SJSA1 (cell line): ENCODE measurements around the gene LMO1. TPM values are rescaled to one million over a fixed set of nuclear protein-coding genes. Genes with fewer than 3 reads are reported as not detected.

Experiments
- DNase-seq, 2 experiments: peaks; one replicate each; pipeline ENCODE4 v3.0.0-alpha.2; 2015 to 2020; ENCODE audit warnings: low spot score in 2 of 2, low read depth in 1 of 2
- H3K27ac ChIP-seq: fragments of 250-450 bp; sonication (Bioruptor Pico); 2 replicates; pipeline ENCODE4 v1.5.1; 2020; ENCODE audit warnings: mild to moderate bottlenecking, moderate library complexity
- H3K27me3 ChIP-seq: fragments of 250-450 bp; sonication (Bioruptor Pico); replicated peaks from 2 replicates; pipeline ENCODE4 v1.5.1; 2020; ENCODE audit warnings: mild to moderate bottlenecking, moderate library complexity
- H3K36me3 ChIP-seq: fragments of 250-450 bp; sonication (Bioruptor Pico); 2 replicates; pipeline ENCODE4 v1.5.1; 2020; ENCODE audit warnings: mild to moderate bottlenecking
- H3K4me1 ChIP-seq: fragments of 250-450 bp; sonication (Bioruptor Pico); replicated peaks from 2 replicates; pipeline ENCODE4 v1.6.1; 2021; ENCODE audit warnings: mild to moderate bottlenecking
- H3K4me3 ChIP-seq: fragments of 250-450 bp; sonication (Bioruptor Pico); 2 replicates; pipeline ENCODE4 v1.5.1; 2020; ENCODE audit warnings: mild to moderate bottlenecking
- H3K9me3 ChIP-seq: fragments of 250-450 bp; sonication (Bioruptor Pico); replicated peaks from 2 replicates; pipeline ENCODE4 v1.5.1; 2020; ENCODE audit warnings: mild to moderate bottlenecking
- total RNA-seq: library from RNA; depleted of rRNA; stranded (reverse); fragments of >200 nt; shearing (Covaris generic); gene quantifications from 2 replicates; pipeline ENCODE4 v1.2.3, GENCODE V29; 2014

LMO1 gene
- total RNA-seq, 1 experiment from 2014 or later = not detected

DNA sequence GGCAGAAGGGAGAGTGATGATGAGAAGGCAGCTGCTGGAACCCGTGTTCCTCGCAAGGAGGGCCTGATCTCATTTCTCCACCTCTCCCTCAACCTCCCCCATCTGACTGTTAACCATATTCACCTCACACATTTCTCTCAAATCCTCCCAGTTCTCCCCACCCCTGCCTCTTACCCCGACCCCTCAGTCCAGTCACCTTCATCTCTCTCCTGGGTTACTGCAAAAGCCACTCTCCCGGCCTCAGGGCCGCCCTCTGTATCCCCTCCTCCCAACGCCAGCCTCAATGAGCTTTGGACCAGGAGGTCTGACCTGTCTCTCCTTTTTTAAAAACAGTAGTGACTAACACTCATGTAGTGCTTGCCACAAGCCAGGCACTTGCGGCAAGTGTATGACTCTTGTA lies 29.5 kb upstream of the LMO1 start:
- DNase-seq = no peak
- Histone ChIP-seq H3K27me3 (no peaks in the 10 kb centered on the region), H3K27ac (no peak overlapping the region), H3K36me3 (no peaks in the 10 kb centered on the region), H3K4me3 (no peak overlapping the region), H3K9me3 (no peaks in the 10 kb centered on the region), H3K4me1 (no peaks in the 10 kb centered on the region)

DNA sequence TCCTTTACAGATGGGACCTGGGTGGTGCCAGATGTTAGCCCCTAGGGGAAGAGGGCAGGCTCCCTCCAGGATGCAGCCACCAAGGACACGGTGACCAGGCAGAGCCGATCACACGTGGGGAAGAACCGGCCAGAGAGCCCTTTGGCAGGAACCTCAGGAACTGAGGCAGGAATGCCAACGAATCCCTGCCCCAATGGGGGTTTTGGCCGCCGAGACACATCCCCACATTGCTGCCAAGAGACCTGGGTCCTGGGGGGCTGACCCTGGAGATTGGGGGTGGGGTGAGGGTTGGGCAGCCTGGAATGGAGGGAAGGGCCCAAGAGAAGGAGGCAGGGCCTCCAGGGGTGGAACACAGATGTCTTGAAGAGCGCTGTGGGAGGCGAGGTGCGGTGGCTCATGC lies 28.7 kb upstream of the LMO1 start:
- DNase-seq = no peak
- Histone ChIP-seq H3K9me3 (no peaks in the 10 kb centered on the region), H3K36me3 (no peaks in the 10 kb centered on the region), H3K4me3 (no peak overlapping the region), H3K27ac (no peak overlapping the region), H3K27me3 (no peaks in the 10 kb centered on the region), H3K4me1 (no peaks in the 10 kb centered on the region)

GRCh38 chr11:8291421-8292350 lies 28.0 kb upstream of the LMO1 start:
- DNase-seq = no peak
- no peak overlapping the region for H3K27ac ChIP-seq
- H3K36me3 ChIP-seq = no peaks in the 10 kb centered on the region
- H3K4me3 ChIP-seq = no peak overlapping the region
- no peaks in the 10 kb centered on the region for H3K4me1 ChIP-seq
- H3K9me3 ChIP-seq = no peaks in the 10 kb centered on the region
- no peaks in the 10 kb centered on the region for H3K27me3 ChIP-seq

- Histone ChIP-seq H3K27ac (no peak overlapping the region), H3K36me3 (no peaks in the 10 kb centered on the region), H3K4me1 (no peaks in the 10 kb centered on the region), H3K9me3 (no peaks in the 10 kb centered on the region), H3K27me3 (no peaks in the 10 kb centered on the region), H3K4me3 (no peak overlapping the region)
- no peak for DNase-seq
These were observed 26.6 kb upstream of the LMO1 start for GRCh38 chr11:8290081-8290810.

- H3K27ac ChIP-seq = no peak overlapping the region
- no peaks in the 10 kb centered on the region for H3K4me1 ChIP-seq
- no peak for DNase-seq
- H3K36me3 ChIP-seq = no peaks in the 10 kb centered on the region
- H3K9me3 ChIP-seq = no peaks in the 10 kb centered on the region
- H3K27me3 ChIP-seq = no peaks in the 10 kb centered on the region
- H3K4me3 ChIP-seq = no peak overlapping the region
These were observed 25.8 kb upstream of the LMO1 start for GRCh38 chr11:8289492-8289918.

- Histone ChIP-seq H3K27ac (no peak overlapping the region), H3K36me3 (no peaks in the 10 kb centered on the region), H3K4me3 (no peak overlapping the region), H3K27me3 (no peaks in the 10 kb centered on the region), H3K9me3 (no peaks in the 10 kb centered on the region), H3K4me1 (no peaks in the 10 kb centered on the region)
- DNase-seq = no peak
These were observed 25.3 kb upstream of the LMO1 start for GRCh38 chr11:8288824-8289491.

GRCh38 chr11:8288166-8288772 lies 24.6 kb upstream of the LMO1 start:
- Histone ChIP-seq H3K9me3 (no peaks in the 10 kb centered on the region), H3K36me3 (no peaks in the 10 kb centered on the region), H3K4me3 (no peak overlapping the region), H3K27ac (no peak overlapping the region), H3K27me3 (no peaks in the 10 kb centered on the region), H3K4me1 (no peaks in the 10 kb centered on the region)
- no peak for DNase-seq

- Histone ChIP-seq H3K36me3 (no peaks in the 10 kb centered on the region), H3K9me3 (no peaks in the 10 kb centered on the region), H3K4me1 (no peaks in the 10 kb centered on the region), H3K4me3 (no peak overlapping the region), H3K27me3 (no peaks in the 10 kb centered on the region), H3K27ac (no peak overlapping the region)
- DNase-seq = no peak
These were observed 24.0 kb upstream of the LMO1 start for GRCh38 chr11:8287703-8288102.

DNA sequence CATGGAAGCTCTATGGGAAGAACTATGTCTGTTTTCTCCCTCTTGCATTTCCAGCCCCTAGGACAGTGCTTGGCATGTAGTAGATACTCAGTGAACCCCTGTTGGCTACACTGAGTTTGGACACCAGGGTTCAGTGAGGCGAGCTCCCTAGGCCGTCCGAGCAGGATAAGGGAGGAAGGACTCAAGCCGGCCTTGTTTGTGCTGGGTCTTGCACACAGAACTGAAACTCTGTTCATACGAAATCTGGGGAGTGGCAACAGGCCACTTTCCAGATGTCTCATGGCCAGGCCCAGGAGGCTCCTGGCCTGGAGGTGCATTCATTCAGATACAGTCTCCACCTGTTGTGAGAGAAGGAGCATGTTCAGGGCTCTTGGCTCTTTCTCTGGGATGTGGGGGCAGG lies 23.6 kb upstream of the LMO1 start:
- Histone ChIP-seq H3K4me3 (no peak overlapping the region), H3K27ac (no peak overlapping the region), H3K27me3 (no peaks in the 10 kb centered on the region), H3K9me3 (no peaks in the 10 kb centered on the region), H3K36me3 (no peaks in the 10 kb centered on the region), H3K4me1 (no peaks in the 10 kb centered on the region)
- no peak for DNase-seq

- Histone ChIP-seq H3K27ac (no peak overlapping the region), H3K4me1 (no peaks in the 10 kb centered on the region), H3K4me3 (no peak overlapping the region), H3K27me3 (no peaks in the 10 kb centered on the region), H3K9me3 (no peaks in the 10 kb centered on the region), H3K36me3 (no peaks in the 10 kb centered on the region)
- no peak for DNase-seq
These were observed 23.2 kb upstream of the LMO1 start for GRCh38 chr11:8286886-8287285.

DNA sequence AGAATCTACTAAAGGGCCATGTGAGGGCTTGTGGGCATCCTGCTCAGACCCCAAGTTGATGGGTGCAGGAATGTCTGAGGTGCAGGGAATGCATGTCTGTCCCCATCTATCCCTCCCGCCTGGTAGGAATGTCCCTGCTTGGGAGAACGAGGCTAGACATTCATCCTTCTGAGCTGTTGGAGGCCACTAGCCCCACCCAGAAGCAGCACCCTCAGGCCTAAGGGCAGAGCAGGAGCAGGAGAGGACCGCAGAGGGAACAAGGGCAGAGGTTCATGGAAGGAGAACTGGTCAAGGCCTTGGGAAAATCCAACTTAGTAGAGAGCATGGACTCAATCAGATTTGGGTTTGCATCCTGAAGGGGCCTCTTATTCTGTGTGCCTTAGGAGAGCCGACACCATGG lies 22.1 kb upstream of the LMO1 start:
- Histone ChIP-seq H3K4me1 (no peaks in the 10 kb centered on the region), H3K27me3 (no peaks in the 10 kb centered on the region), H3K4me3 (no peak overlapping the region), H3K9me3 (no peaks in the 10 kb centered on the region), H3K36me3 (no peaks in the 10 kb centered on the region), H3K27ac (no peak overlapping the region)
- no peak for DNase-seq

- H3K9me3 ChIP-seq = no peaks in the 10 kb centered on the region
- H3K4me1 ChIP-seq = no peaks in the 10 kb centered on the region
- DNase-seq = no peak
- no peaks in the 10 kb centered on the region for H3K27me3 ChIP-seq
- H3K27ac ChIP-seq = no peak overlapping the region
- H3K4me3 ChIP-seq = no peak overlapping the region
- H3K36me3 ChIP-seq = no peaks in the 10 kb centered on the region
These were observed 21.6 kb upstream of the LMO1 start for GRCh38 chr11:8285228-8285627.

GRCh38 chr11:8283465-8284230 lies 20.0 kb upstream of the LMO1 start:
- no peaks in the 10 kb centered on the region for H3K4me1 ChIP-seq
- H3K27me3 ChIP-seq = no peaks in the 10 kb centered on the region
- no peak overlapping the region for H3K4me3 ChIP-seq
- no peaks in the 10 kb centered on the region for H3K36me3 ChIP-seq
- H3K27ac ChIP-seq = no peak overlapping the region
- no peaks in the 10 kb centered on the region for H3K9me3 ChIP-seq
- DNase-seq = no peak
